Neural progenitor cell (in vitro differentiated cells): ENCODE data around the gene PITPNM1. TPM values are rescaled to one million over a fixed set of nuclear protein-coding genes. Genes with fewer than 3 reads are reported as not detected.

Experiments
- DNase-seq: peaks from one replicate; pipeline ENCODE4 v3.0.0-alpha.2; 2016; ENCODE audit warnings: low spot score
- H2AFZ ChIP-seq: fragments of 200-600 bp; sonication (generic); replicated peaks from 2 replicates; pipeline ENCODE4 v1.6.1; 2016; ENCODE audit warnings: antibody characterized with exemption
- H3F3A ChIP-seq: fragments of 200-600 bp; sonication (generic); 2 replicates; pipeline ENCODE4 v1.6.1; 2016; ENCODE audit warnings: antibody characterized with exemption, low read depth
- H3K27ac ChIP-seq: fragments of 200-600 bp; sonication (generic); 2 replicates; pipeline ENCODE4 v1.5.1; 2016; ENCODE audit warnings: mild to moderate bottlenecking
- H3K27me3 ChIP-seq: fragments of 200-600 bp; sonication (generic); 2 replicates; pipeline ENCODE4 v1.6.1; 2016; ENCODE audit warnings: mild to moderate bottlenecking, moderate library complexity
- H3K36me3 ChIP-seq: fragments of 200-600 bp; sonication (generic); 2 replicates; pipeline ENCODE4 v1.5.1; 2016
- H3K4me1 ChIP-seq: fragments of 200-600 bp; sonication (generic); 2 replicates; pipeline ENCODE4 v1.6.1; 2016; ENCODE audit warnings: mixed run types
- H3K4me2 ChIP-seq: fragments of 200-600 bp; sonication (generic); 2 replicates; pipeline ENCODE4 v1.6.1; 2016
- H3K4me3 ChIP-seq: fragments of 200-600 bp; sonication (generic); 2 replicates; pipeline ENCODE4 v1.5.1; 2016
- H3K79me2 ChIP-seq: fragments of 200-600 bp; sonication (generic); 2 replicates; pipeline ENCODE4 v1.6.1; 2016; ENCODE audit warnings: low read depth
- H3K9ac ChIP-seq: fragments of 200-600 bp; sonication (generic); 2 replicates; pipeline ENCODE4 v1.6.1; 2016
- H3K9me3 ChIP-seq: fragments of 200-600 bp; sonication (generic); 2 replicates; pipeline ENCODE4 v1.5.1; 2016; ENCODE audit warnings: low read depth
- H4K20me1 ChIP-seq: fragments of 200-600 bp; sonication (generic); 2 replicates; pipeline ENCODE4 v1.6.1; 2016; ENCODE audit warnings: low read depth
- H3K27ac Mint-ChIP-seq: 3 replicates; pipeline ENCODE4 v1.8.0; 2021; ENCODE audit warnings: mixed read lengths
- H3K27me3 Mint-ChIP-seq: 2 replicates; pipeline ENCODE4 v1.8.0; 2022; ENCODE audit warnings: low read depth, mild to moderate bottlenecking, inconsistent platforms, moderate library complexity, mixed read lengths; ENCODE audit not compliant: insufficient read depth
- H3K36me3 Mint-ChIP-seq: 3 replicates; pipeline ENCODE4 v1.8.0; 2021; ENCODE audit warnings: mixed read lengths
- H3K4me1 Mint-ChIP-seq: 3 replicates; pipeline ENCODE4 v1.8.0; 2021; ENCODE audit warnings: mixed read lengths
- H3K4me3 Mint-ChIP-seq: 3 replicates; pipeline ENCODE4 v1.8.0; 2021; ENCODE audit warnings: mild to moderate bottlenecking, moderate library complexity, mixed read lengths
- H3K9me3 Mint-ChIP-seq: 3 replicates; pipeline ENCODE4 v1.8.0; 2020; ENCODE audit warnings: mixed read lengths
- EZH2 ChIP-seq: fragments of 200-600 bp; sonication (generic); IDR thresholded peaks from 2 replicates; pipeline ENCODE4 v1.6.1; 2017; ENCODE audit warnings: antibody characterized with exemption, mild to moderate bottlenecking, moderate library complexity
- EZH2phosphoT487 ChIP-seq: fragments of 200-600 bp; sonication (generic); IDR thresholded peaks from 2 replicates; pipeline ENCODE4 v1.6.1; 2017; ENCODE audit warnings: antibody characterized with exemption
- total RNA-seq: library from RNA; depleted of rRNA; stranded (reverse); fragments of >200 nt; gene quantifications from 2 replicates; pipeline ENCODE4 v1.2.3, GENCODE V29; 2015; ENCODE audit warnings: low replicate concordance
- TF ChIP-seq, protein P1 (sequence below): fragments of 200-600 bp; sonication (generic); IDR thresholded peaks from 2 replicates; pipeline ENCODE4 v1.5.1; 2017; ENCODE audit warnings: antibody characterized with exemption, mild to moderate bottlenecking

PITPNM1 gene
- total RNA-seq, 1 donor from 2014 or later, result 7.7 TPM

DNA sequence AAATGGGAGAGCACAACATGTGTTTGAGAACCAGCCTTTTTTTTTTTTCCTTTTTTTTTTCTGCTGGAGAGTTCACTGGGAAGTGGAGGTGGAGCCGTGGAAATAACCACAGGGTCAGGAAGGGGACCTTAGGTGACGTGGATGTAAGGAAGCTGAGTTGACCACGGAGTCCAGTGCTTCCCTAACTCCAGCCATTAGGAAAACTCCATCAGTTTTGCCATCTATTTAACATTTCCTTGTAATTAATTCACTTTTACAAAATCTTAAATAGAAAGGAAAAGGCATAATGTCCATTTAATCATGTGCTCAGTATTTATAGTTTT is 4.8 kb upstream of the PITPNM1 start:
- H3K79me2 ChIP-seq, result peaks cover 9% of the 10 kb centered on the region
- Mint-ChIP-seq H3K27me3 (peaks cover 16% of the 10 kb centered on the region), H3K4me1 (peaks cover 25% of the 10 kb centered on the region), H3K4me3 (peak overlapping the region; percentile 90), H3K27ac (peak overlapping the region; percentile 26), H3K9me3 (no peaks in the 10 kb centered on the region), H3K36me3 (no peaks in the 10 kb centered on the region)
- H3F3A ChIP-seq, result peaks cover 28% of the 10 kb centered on the region
- H3K36me3 ChIP-seq, result no peaks in the 10 kb centered on the region
- peaks cover 24% of the 10 kb centered on the region for H4K20me1 ChIP-seq
- H3K27ac ChIP-seq, result no peak overlapping the region
- peaks cover 16% of the 10 kb centered on the region for H3K4me1 ChIP-seq
- no peak for DNase-seq
- peaks cover 52% of the 10 kb centered on the region for H3K27me3 ChIP-seq
- no peak overlapping the region for H3K4me2 ChIP-seq
- TF ChIP-seq, protein P1, sequence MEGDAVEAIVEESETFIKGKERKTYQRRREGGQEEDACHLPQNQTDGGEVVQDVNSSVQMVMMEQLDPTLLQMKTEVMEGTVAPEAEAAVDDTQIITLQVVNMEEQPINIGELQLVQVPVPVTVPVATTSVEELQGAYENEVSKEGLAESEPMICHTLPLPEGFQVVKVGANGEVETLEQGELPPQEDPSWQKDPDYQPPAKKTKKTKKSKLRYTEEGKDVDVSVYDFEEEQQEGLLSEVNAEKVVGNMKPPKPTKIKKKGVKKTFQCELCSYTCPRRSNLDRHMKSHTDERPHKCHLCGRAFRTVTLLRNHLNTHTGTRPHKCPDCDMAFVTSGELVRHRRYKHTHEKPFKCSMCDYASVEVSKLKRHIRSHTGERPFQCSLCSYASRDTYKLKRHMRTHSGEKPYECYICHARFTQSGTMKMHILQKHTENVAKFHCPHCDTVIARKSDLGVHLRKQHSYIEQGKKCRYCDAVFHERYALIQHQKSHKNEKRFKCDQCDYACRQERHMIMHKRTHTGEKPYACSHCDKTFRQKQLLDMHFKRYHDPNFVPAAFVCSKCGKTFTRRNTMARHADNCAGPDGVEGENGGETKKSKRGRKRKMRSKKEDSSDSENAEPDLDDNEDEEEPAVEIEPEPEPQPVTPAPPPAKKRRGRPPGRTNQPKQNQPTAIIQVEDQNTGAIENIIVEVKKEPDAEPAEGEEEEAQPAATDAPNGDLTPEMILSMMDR, result no peak
- no peak for TF ChIP-seq EZH2
- no peak for TF ChIP-seq EZH2phosphoT487
- H2AFZ ChIP-seq, result no peak overlapping the region
- H3K4me3 ChIP-seq, result no peak overlapping the region
- no peaks in the 10 kb centered on the region for H3K9me3 ChIP-seq
- no peak overlapping the region for H3K9ac ChIP-seq

DNA sequence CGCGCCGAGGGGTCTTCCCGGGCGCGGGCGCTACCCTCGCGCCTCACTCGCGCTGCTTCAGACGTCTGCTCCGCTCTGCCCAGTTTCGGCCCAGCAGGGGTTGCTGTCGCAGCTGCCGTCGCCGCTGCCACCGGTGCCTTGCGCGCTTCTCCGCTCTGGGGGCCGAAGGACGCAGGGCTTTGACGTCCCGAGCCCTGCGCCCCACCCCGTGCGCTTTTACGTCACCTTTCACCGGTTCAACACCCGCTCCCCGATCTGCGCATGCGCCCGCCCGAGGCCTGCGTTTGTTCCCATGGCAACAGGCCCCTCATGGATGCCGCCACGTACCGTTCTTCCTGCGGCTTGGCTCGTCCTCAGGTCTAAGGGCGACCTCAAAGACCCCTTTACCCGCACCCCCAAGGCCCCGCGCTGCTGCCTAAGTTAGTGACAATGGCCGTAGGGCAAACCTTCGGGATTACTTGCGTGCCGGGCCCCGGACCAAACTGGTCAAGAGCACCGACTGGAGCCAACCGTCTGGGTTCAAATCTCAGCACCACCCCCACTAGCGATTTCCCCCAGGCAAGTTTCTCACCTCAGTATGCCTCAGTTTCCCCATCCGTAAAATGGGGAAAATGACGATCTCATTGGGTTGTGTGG is 3.4 kb upstream of the PITPNM1 start:
- no peaks in the 10 kb centered on the region for H3K9me3 Mint-ChIP-seq
- no peaks in the 10 kb centered on the region for H3K36me3 Mint-ChIP-seq
- H3K4me3 Mint-ChIP-seq, result peak overlapping the region; percentile 90
- H4K20me1 ChIP-seq, result peaks cover 34% of the 10 kb centered on the region
- peaks cover 9% of the 10 kb centered on the region for H3K79me2 ChIP-seq
- H3K4me3 ChIP-seq, result peak overlapping the region; percentile 72
- H2AFZ ChIP-seq, result peak overlapping the region; percentile 85
- peak overlapping the region; percentile 94 for H3K27ac ChIP-seq
- peaks cover 20% of the 10 kb centered on the region for H3K4me1 ChIP-seq
- peak overlapping the region; percentile 53 for H3K9ac ChIP-seq
- H3K27me3 Mint-ChIP-seq, result peaks cover 16% of the 10 kb centered on the region
- TF ChIP-seq, protein P1, result no peak
- TF ChIP-seq EZH2 (no peak), EZH2phosphoT487 (no peak)
- H3K4me1 Mint-ChIP-seq, result peaks cover 27% of the 10 kb centered on the region
- H3K9me3 ChIP-seq, result no peaks in the 10 kb centered on the region
- peak overlapping the region; percentile 90 for H3K4me2 ChIP-seq
- no peaks in the 10 kb centered on the region for H3K36me3 ChIP-seq
- H3F3A ChIP-seq, result peaks cover 38% of the 10 kb centered on the region
- H3K27ac Mint-ChIP-seq, result peak overlapping the region; percentile 86
- H3K27me3 ChIP-seq, result peaks cover 43% of the 10 kb centered on the region
- DNase-seq, result peak; percentile 100

DNA sequence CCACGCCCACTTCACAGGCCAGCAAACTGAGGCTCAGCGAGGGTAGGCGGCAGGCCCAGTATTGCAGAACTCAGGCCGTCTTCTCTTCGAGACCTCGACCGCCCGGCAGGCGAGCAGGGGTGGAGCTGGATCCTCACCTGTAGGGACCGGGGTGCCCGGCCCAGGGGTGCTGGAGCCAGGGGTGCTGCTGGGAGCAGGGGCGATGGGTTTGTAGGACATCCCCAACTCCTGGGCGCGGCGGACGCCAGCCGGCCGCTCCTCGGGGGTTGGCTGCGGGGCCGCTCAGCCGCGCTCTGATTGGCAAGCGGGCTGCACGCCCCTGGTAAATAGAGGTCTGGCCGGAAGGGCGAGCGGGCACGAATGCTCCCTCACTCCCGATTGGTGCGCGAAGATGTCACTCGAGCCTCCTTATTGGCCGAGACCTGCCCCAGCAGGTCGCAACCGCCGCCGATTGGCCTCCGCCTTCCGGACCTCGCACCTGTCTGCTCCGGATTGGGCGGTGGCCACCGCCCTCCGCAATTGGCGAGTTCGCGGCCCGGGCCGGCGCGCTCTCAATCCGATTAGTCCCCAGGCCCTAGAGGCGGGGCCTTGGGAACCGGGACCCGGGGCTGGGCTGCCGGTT is 2.8 kb upstream of the PITPNM1 start, which contains the start of gene CDK2AP2:
Gene CDK2AP2, minus strand, starts transcription at position 299 of the 622 bp plus-strand sequence. Its CDS starts 80 bp downstream, at position 219.
- Histone ChIP-seq H3K4me2 (peak within 1 kb of the TSS; percentile 90), H3K27ac (peak within 1 kb of the TSS; percentile 94), H4K20me1 (peaks cover 40% of the 10 kb centered on the region), H3K4me3 (peak within 1 kb of the TSS; percentile 72), H3K9me3 (no peaks in the 10 kb centered on the region), H2AFZ (peak within 1 kb of the TSS; percentile 85), H3K4me1 (peaks cover 23% of the 10 kb centered on the region), H3K27me3 (peaks cover 43% of the 10 kb centered on the region), H3F3A (peaks cover 41% of the 10 kb centered on the region), H3K79me2 (peaks cover 9% of the 10 kb centered on the region), H3K36me3 (no peaks in the 10 kb centered on the region), H3K9ac (peak within 1 kb of the TSS; percentile 53)
- Mint-ChIP-seq H3K27me3 (peaks cover 18% of the 10 kb centered on the region), H3K36me3 (no peaks in the 10 kb centered on the region), H3K4me1 (peaks cover 32% of the 10 kb centered on the region), H3K4me3 (peak within 1 kb of the TSS; percentile 90), H3K9me3 (no peaks in the 10 kb centered on the region), H3K27ac (peak within 1 kb of the TSS; percentile 86)
- TF ChIP-seq, protein P1, result no peak
- TF ChIP-seq EZH2 (no peak), EZH2phosphoT487 (no peak)
- peak; percentile 100 for DNase-seq
